Right atrium auricular region (tissue), 2 donors: ENCODE data around the gene AHNAK2. TPM values are rescaled to one million over a fixed set of nuclear protein-coding genes. Genes with fewer than 3 reads are reported as not detected.

Experiments used
- DNase-seq: peaks from one replicate; pipeline ENCODE4 v3.0.0-alpha.2; 2019; ENCODE audit warnings: low spot score
- H3K27ac ChIP-seq, 2 donors: fragments of 200-600 bp; sonication (generic); 1 replicate in 1 of 2; 2 replicates in 1 of 2; pipeline ENCODE4 v1.5.1; 2016 to 2019
- H3K27me3 ChIP-seq, 2 donors: fragments of 200-600 bp; sonication (generic); one replicate each; pipeline versions ENCODE4 v1.5.1 to v1.6.0; 2017 to 2019
- H3K36me3 ChIP-seq: fragments of 200-600 bp; sonication (generic); one replicate; pipeline ENCODE4 v1.5.1; 2016
- H3K4me1 ChIP-seq, 2 donors: fragments of 200-600 bp; sonication (generic); one replicate each; pipeline versions ENCODE4 v1.5.1 to v1.6.0; 2017 to 2019
- H3K4me3 ChIP-seq, 2 donors: fragments of 200-600 bp; sonication (generic); 1 replicate in 1 of 2; 2 replicates in 1 of 2; pipeline ENCODE4 v1.5.1; 2017 to 2019; ENCODE audit warnings: mild to moderate bottlenecking in 1 of 2, moderate library complexity in 1 of 2
- H3K9me3 ChIP-seq, 2 donors: fragments of 200-600 bp; sonication (generic); one replicate each; pipeline ENCODE4 v1.5.1; 2019
- CTCF ChIP-seq, 2 donors: fragments of 200-600 bp; sonication (generic); IDR thresholded peaks; one replicate each; pipeline ENCODE4 v1.5.1; 2019; ENCODE audit warnings: antibody characterized with exemption in 2 of 2
- total RNA-seq, 2 donors: library from RNA; depleted of rRNA; stranded (reverse); fragments of >200 nt; gene quantifications; one replicate each; pipeline ENCODE4 v1.1.0, GENCODE V29; 2016

Gene AHNAK2
- total RNA-seq, 2 donors from 2014 or later, result 5.7 to 11.8 TPM

GRCh38 chr14:104938436-104938835 lies 39.7 kb downstream of the AHNAK2 start:
- TF ChIP-seq CTCF (IDR thresholded peaks at IDR 0.05), result no peak
- H3K36me3 ChIP-seq, result no peaks in the 10 kb centered on the region
- no peaks in the 10 kb centered on the region for H3K9me3 ChIP-seq
- no peak for DNase-seq
- peaks cover 0 to 5% of the 10 kb centered on the region in 2 donors for H3K4me1 ChIP-seq
- H3K4me3 ChIP-seq, result no peak overlapping the region
- no peak overlapping the region for H3K27ac ChIP-seq
- H3K27me3 ChIP-seq, result no peaks in the 10 kb centered on the region

DNA sequence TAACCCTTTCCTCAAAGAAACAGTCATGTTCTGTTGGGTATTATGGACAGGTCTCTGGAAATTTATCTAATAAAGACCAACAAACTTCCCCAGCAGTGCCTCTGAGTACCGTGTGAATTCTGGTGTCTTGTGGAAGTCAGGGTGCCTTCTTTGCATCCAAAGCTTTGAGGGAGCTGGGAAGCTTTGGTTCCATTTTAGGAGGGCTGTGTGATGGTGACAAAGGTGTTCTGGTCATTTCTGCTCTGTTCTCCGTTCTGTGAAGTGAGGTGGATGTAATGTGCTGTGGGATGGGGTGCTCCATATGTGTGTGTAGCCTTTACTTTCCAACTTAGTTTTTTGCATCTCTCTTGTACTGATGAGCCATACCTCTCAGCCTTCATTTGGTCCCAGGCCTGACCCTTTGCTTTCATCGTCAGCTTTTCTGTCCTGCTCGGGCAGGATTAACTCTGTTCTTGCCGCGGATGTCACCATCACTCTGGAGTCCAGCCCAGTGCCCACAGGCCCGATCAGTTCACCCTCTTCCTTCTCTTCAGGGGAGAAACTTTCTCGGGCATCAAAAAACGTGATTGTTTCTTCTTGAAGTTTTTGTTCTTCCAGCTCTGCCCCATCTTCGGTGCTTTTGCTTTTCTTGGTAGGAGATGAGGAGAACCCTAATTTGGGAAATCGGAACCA lies 40.3 kb downstream of the AHNAK2 start:
- H3K27ac ChIP-seq, result no peak overlapping the region
- no peaks in the 10 kb centered on the region for H3K27me3 ChIP-seq
- H3K4me3 ChIP-seq, result no peak overlapping the region
- no peak for DNase-seq
- no peaks in the 10 kb centered on the region for H3K9me3 ChIP-seq
- peaks cover 0 to 9% of the 10 kb centered on the region in 2 donors for H3K4me1 ChIP-seq
- no peak for TF ChIP-seq CTCF (IDR thresholded peaks at IDR 0.05)
- no peaks in the 10 kb centered on the region for H3K36me3 ChIP-seq

DNA sequence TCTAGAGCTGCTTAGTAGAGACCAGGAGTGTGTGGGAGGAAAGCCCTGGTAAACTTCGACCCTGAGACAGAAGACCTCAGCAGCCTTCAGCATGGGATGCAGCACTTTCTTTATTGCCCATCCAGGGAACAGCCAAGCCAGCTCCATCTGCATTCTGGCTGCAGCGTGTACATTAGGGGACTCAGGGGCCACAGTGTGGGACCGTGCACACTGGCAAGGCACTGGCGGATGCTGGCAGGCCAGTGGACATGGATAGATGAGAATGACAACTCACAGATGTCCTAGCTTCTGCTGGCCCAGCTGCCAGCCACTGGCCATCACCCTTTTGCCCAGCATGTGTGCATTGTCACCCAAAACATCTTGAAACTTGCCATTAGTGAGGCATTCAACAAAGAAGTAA lies 41.0 kb downstream of the AHNAK2 start:
- H3K27me3 ChIP-seq, result no peaks in the 10 kb centered on the region
- H3K4me3 ChIP-seq, result no peak overlapping the region
- H3K36me3 ChIP-seq, result no peaks in the 10 kb centered on the region
- no peaks in the 10 kb centered on the region for H3K9me3 ChIP-seq
- no peak overlapping the region for H3K27ac ChIP-seq
- DNase-seq, result no peak
- peaks cover 0 to 15% of the 10 kb centered on the region in 2 donors for H3K4me1 ChIP-seq
- no peak for TF ChIP-seq CTCF (IDR thresholded peaks at IDR 0.05)

DNA sequence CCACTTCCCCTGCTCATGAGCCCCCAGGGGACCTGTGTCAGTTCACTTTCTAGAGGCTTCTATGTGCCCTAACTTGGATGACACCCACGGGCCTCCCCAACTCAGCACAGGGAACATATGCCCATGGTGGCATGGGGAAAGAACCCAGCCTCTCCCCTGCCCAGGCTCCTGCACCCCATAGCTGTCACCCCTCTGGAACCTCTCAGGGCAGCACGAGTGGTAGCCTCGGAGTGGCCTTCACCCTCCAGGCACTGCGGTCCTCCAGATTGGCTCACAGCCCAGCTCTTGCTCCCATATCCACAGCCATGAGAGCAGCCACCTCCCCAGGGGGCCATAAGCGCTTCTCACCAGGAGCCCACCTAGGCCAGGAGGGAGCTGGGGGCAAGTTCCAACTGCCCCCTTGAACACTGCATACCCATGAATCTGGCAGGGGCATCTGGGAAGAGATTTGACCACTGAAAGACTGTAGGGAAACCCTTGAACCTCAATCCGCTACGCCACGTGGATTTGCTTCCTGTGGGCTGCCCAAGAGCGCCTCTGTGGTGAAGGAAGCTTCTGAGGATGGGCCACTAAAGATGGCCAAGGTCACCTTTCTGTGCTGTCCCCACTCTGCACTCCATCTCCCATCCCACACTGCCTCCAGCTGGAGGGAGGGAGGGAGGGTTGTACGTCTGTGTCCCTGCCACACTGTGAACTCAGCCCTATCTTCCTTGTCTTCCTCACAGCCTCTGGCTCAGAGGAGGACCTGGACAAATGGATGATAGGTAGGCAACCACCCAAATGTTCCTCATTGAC lies 41.6 kb downstream of the AHNAK2 start:
- no peaks in the 10 kb centered on the region for H3K9me3 ChIP-seq
- H3K4me1 ChIP-seq, result peaks cover 0 to 21% of the 10 kb centered on the region in 2 donors
- TF ChIP-seq CTCF (IDR thresholded peaks at IDR 0.05), result no peak
- H3K4me3 ChIP-seq, result no peak overlapping the region
- no peaks in the 10 kb centered on the region for H3K36me3 ChIP-seq
- H3K27ac ChIP-seq, result no peak overlapping the region
- H3K27me3 ChIP-seq, result no peaks in the 10 kb centered on the region
- DNase-seq, result no peak

GRCh38 chr14:104935955-104936354 lies 42.2 kb downstream of the AHNAK2 start:
- Histone ChIP-seq H3K27ac (no peak overlapping the region), H3K36me3 (no peaks in the 10 kb centered on the region), H3K27me3 (no peaks in the 10 kb centered on the region), H3K9me3 (no peaks in the 10 kb centered on the region), H3K4me3 (no peak overlapping the region), H3K4me1 (peaks cover 0 to 21% of the 10 kb centered on the region in 2 donors)
- TF ChIP-seq CTCF (IDR thresholded peaks at IDR 0.05), result no peak
- DNase-seq, result no peak
